ENCODE measurements around the gene KRTAP10-8. TPM values are rescaled to one million over a fixed set of nuclear protein-coding genes. Genes with fewer than 3 reads are reported as not detected.
"Not testable (repeated sequence)": the region's sequence is repeated elsewhere in the genome, so short reads cannot be mapped to it uniquely, and the experiment has no call there.

KRTAP10-8 gene
- total RNA-seq, 1 experiment from 2014 or later, result not detected

GRCh38 chr21:44637018-44637850 lies 25.4 kb downstream of the KRTAP10-8 start, which contains the start of gene KRTAP10-10:
Gene KRTAP10-10 (plus strand): TSS chr21:44637356. CDS start chr21:44637418, 62 bp downstream.
- H3K4me2 ChIP-seq (ENCODE audit: low read length), result no peak within 1 kb of the TSS
- no peaks in the 10 kb centered on the region for H3F3A ChIP-seq (ENCODE audit: low read length, unreplicated experiment)
- no peaks in the 10 kb centered on the region for H3K4me1 ChIP-seq (ENCODE audit: insufficient read depth, low read length)
- H3K4me3 ChIP-seq (ENCODE audit: low read length), result no peak within 1 kb of the TSS
- ChIA-PET POLR2A (ENCODE audit: unreplicated experiment) (no interaction called here), CTCF (no interaction called here)
- no peak within 1 kb of the TSS for H2AFZ ChIP-seq (ENCODE audit: low read length)
- H3K79me2 ChIP-seq (ENCODE audit: low read length), result no peaks in the 10 kb centered on the region
- no peak for TF ChIP-seq EZH2phosphoT487 (IDR thresholded peaks at IDR 0.05; ENCODE audit: borderline replicate concordance, low read length)
- no peak for TF ChIP-seq CTCF (conservative IDR thresholded peaks at IDR 0.05; ENCODE audit: low read depth, low read length)
- no peak for TF ChIP-seq EZH2 (IDR thresholded peaks at IDR 0.05; ENCODE audit: low read length, unreplicated experiment)
- no peak within 1 kb of the TSS for H3K27ac ChIP-seq (ENCODE audit: low read length)
- H3K27me3 ChIP-seq (ENCODE audit: low read length), result no peaks in the 10 kb centered on the region
- no TSS peak for BruUV-seq (replicated peaks)
- no peaks in the 10 kb centered on the region for H4K20me1 ChIP-seq (ENCODE audit: low read length)
- H3K9ac ChIP-seq (ENCODE audit: low read length), result no peak within 1 kb of the TSS
- H3K9me3 ChIP-seq (ENCODE audit: low read length), result 0 out of 2 replicates have a peak, but pooled peaks cover 7% of the 10 kb centered on the region
- intact Hi-C loops (cut with micrococcal nuclease), result no loop called here
- DNase-seq, result no peak
- ATAC-seq, result no peak
- H3K36me3 ChIP-seq (ENCODE audit: low read depth, low read length), result no peaks in the 10 kb centered on the region
- no peaks in the 10 kb centered on the region for H3K9me2 ChIP-seq (replicated peaks; ENCODE audit: low read length)

- H3K27ac ChIP-seq (ENCODE audit: low read length); H3K9me3 ChIP-seq (ENCODE audit: low read length); intact Hi-C loops (cut with micrococcal nuclease); H3K36me3 ChIP-seq (ENCODE audit: low read depth, low read length); H3K9me2 ChIP-seq (replicated peaks; ENCODE audit: low read length); H3K79me2 ChIP-seq (ENCODE audit: low read length); H3F3A ChIP-seq (ENCODE audit: low read length, unreplicated experiment); POLR2A ChIA-PET (ENCODE audit: unreplicated experiment); H3K27me3 ChIP-seq (ENCODE audit: low read length); H3K4me1 ChIP-seq (ENCODE audit: insufficient read depth, low read length); DNase-seq; H3K4me2 ChIP-seq (ENCODE audit: low read length); BruUV-seq (replicated peaks); CTCF ChIA-PET; H3K4me3 ChIP-seq (ENCODE audit: low read length); H4K20me1 ChIP-seq (ENCODE audit: low read length); H3K9ac ChIP-seq (ENCODE audit: low read length); ATAC-seq; H2AFZ ChIP-seq (ENCODE audit: low read length): not testable (repeated sequence)
These were observed 26.0 kb downstream of the KRTAP10-8 start for GRCh38 chr21:44637851-44638348.

GRCh38 chr21:44638506-44639330 lies 26.8 kb downstream of the KRTAP10-8 start:
- H3K4me3 ChIP-seq (ENCODE audit: low read length); ATAC-seq; H3K4me1 ChIP-seq (ENCODE audit: insufficient read depth, low read length); H3F3A ChIP-seq (ENCODE audit: low read length, unreplicated experiment); H3K9me3 ChIP-seq (ENCODE audit: low read length); H3K9me2 ChIP-seq (replicated peaks; ENCODE audit: low read length); H3K27me3 ChIP-seq (ENCODE audit: low read length); H3K27ac ChIP-seq (ENCODE audit: low read length); H3K9ac ChIP-seq (ENCODE audit: low read length); H3K4me2 ChIP-seq (ENCODE audit: low read length); POLR2A ChIA-PET (ENCODE audit: unreplicated experiment); intact Hi-C loops (cut with micrococcal nuclease); DNase-seq; H4K20me1 ChIP-seq (ENCODE audit: low read length); H3K79me2 ChIP-seq (ENCODE audit: low read length); H2AFZ ChIP-seq (ENCODE audit: low read length); H3K36me3 ChIP-seq (ENCODE audit: low read depth, low read length); BruUV-seq (replicated peaks); CTCF ChIA-PET: not testable (repeated sequence)
